HT1080 (cell line): ENCODE measurements around the gene GATD1. TPM values are rescaled to one million over a fixed set of nuclear protein-coding genes. Genes with fewer than 3 reads are reported as not detected.

Experiments used
- DNase-seq: peaks from one replicate; pipeline ENCODE4 v3.0.0-alpha.2; 2015; ENCODE audit warnings: low read depth
- polyA plus RNA-seq, 2 experiments: library from polyadenylated mRNA; depleted of rRNA; stranded (reverse); fragments of >200 nt; gene quantifications; 2 replicates each; pipeline ENCODE4 v1.2.3, GENCODE V29; 2015
- total RNA-seq: library from RNA; depleted of rRNA; stranded (reverse); fragments of >200 nt; shearing (Covaris generic); gene quantifications from 2 replicates; pipeline ENCODE4 v1.2.3, GENCODE V29; 2014; rRNA removed

GATD1 gene
- total RNA-seq: 19.6 and 27.6 TPM in 2 replicates
- polyA plus RNA-seq (2015; cell fraction: cytosol; rRNA removed): 21.0 and 47.6 TPM in 2 replicates
- 199 and 221 TPM in 2 replicates for polyA plus RNA-seq (2015; cell fraction: nucleus; rRNA removed)

DNA sequence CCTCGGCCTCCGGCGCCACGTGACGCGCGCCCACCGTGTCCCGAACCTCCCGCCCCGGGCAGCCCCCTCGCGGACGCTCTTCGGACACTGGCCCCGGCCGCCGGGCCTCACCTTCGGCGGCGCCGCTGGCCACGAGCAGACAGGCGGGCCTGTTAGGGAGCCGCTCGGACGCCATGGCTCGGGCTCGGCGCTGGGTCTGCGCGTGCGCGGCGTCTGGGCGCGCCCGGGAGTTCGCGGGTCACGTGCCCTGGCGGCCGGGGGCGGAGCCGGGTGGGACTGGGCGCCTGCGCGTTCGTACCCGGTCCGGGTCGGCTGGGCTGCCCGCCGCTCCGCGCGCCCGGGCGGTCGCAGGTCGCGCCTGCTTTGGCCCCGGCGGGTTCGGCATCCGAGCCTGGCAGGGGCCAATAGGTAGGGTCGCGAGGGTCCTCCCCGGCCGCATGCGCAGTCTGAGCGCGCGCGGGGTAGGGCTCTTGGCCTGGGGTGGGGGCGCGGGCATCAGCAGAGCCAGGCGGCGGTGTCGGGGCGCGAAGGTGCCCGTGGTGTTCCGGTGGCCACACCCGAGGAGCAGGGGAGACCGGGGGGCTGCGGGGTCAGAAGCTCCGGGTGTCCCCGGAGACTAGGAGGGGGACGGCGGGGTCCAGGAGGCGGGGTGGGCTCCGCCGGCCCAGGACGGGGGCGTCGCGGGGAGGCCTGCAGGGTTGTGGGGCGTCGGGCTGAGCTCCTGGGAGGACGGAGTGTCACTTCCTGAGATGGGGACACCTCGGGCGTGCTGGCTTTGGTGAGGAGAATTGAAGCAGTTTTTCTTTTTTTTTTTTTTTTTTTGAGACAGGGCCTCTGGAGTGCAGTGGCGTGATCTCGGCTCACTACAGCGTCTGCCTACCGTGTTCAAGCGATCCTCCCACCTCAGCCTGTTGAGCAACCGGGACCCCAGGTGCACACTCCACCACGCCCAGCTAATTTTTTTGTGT is at the start of gene GATD1:
TSS of gene GATD1 (minus strand) at position 200 of the 968 bp plus-strand sequence. CDS start at position 175, 25 bp downstream.
- peak; percentile 75 for DNase-seq

DNA sequence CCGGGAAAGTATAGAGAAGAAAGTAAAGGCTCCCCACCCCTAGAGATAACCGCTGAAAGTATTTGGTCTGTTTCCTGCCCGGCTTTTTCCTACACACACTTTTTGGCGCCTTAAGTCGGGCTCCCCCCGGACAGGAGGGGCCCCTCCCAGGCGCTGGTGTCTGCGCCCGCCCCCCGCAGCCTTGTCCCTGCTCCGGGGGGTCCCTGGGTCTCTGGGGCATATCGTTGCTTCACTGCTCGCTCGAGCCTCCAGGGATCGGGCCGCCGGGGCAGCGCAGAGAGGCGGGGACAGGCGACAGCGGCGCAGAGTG is 49.5 kb upstream of the GATD1 start:
- DNase-seq: no peak

DNA sequence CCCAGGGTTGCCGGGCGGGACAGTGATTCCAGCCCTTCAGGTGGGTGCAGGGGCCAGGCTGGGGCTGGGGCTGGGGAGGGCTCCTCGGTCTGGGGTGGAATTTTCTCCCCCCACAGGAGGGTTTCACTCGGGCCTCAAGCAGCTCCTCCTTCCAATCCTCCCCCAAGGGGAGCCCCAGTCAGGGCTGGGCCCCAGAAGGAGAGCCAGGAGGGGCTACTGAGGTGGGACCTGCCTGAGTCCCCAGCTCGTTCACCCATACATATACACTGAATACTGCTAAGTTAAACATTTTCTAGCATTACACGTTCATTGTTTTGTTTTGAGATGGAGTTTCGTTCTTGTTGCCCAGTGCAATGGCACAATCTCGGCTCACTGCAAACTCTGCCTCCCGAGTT is 48.9 kb upstream of the GATD1 start:
- no peak for DNase-seq

- no peak for DNase-seq
Measured at GRCh38 chr11:825366-826226, 48.3 kb upstream of the GATD1 start.

- DNase-seq: no peak
Measured at GRCh38 chr11:824942-825341, 47.7 kb upstream of the GATD1 start.

- DNase-seq: no peak
Measured at GRCh38 chr11:824292-824880, 47.1 kb upstream of the GATD1 start.

- DNase-seq: no peak
Measured at GRCh38 chr11:823441-824291, 46.4 kb upstream of the GATD1 start.

GRCh38 chr11:821512-822371 is 44.5 kb upstream of the GATD1 start:
- DNase-seq: no peak

DNA sequence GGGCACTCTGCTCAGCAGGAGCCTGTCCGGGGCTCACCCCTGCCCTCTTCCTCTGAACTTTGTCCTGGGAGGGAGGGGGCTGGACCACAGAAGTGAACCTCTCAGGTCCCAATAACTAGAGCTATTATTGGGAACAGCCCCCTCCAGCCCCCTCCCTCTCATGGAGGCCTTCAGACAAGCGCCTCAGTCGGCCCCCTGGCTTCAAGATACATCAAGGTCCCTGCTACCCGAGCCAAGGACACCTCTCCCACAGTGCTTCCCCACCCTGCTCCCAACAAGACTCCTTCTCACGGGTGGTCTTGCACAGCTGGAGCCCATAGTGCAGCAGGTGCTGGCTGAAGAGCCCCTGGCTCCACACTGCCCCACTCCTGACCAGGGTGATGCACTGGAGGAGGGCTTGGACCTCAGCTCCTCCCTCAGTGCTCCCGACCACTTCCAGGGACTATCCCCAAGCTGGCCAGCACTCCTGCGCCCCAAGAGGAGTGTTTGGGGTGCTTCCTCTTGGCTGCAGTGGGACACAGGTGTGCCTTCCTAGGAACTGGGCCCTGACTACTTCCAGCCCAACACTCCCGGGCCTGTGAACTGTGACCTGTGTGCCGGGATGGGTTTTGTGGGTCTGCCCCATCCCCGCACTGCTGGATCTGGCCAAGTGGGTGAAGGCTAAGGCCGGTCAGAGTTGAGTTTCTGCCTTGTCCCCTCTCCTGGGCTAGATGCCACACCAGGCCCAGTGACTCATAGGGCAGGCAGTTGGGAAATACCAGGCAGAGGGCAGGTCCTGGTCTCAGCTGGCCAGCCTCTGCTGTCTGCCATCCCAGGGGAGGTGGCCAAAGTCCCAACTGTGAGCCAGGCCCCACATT is 43.6 kb upstream of the GATD1 start:
- DNase-seq: peak; percentile 68

- DNase-seq: peak; percentile 85
Measured at GRCh38 chr11:819943-820649, 42.8 kb upstream of the GATD1 start.

GRCh38 chr11:819129-819931 is 42.0 kb upstream of the GATD1 start:
- DNase-seq: peak; percentile 74

DNA sequence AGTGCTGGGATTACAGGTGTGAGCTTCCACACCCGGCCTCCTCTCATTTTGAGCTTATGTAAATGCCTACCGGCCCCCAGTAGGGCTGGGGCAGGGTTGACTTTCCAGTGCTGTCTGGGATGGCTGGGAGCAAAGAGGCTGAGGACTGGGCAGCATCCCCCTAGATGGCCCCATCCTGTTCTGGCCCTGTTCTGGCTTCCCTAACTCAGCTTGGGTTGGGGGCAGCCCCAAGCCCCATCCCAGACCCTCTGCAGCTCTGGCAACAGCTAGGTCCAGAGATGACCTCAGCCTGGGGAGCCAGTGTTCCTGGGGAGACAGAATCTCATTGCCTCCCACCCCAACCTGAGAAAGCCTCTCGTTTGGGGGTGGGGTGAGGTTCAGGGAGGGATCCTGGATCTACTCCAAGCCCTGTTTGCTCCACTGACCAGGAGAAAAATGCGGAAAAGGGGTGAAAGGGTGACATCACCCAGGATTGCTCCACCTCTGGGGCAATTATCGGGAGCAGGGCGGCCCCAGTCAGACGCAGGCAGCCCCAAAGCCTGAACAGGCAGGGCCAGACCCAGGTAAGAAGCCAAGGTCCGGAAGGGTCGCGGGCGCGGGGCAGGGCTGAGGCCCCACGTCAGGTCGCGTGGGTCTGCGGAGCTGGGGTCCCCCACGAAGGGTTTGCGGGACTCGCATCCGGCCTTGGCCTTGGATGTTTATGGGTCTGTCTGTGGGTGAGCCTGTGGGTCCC is 41.3 kb upstream of the GATD1 start, which contains the start of gene PNPLA2:
TSS of gene PNPLA2 (plus strand) at position 519 of the 733 bp plus-strand sequence. CDS start 805 bp downstream, outside the sequence.
- DNase-seq: no peak

DNA sequence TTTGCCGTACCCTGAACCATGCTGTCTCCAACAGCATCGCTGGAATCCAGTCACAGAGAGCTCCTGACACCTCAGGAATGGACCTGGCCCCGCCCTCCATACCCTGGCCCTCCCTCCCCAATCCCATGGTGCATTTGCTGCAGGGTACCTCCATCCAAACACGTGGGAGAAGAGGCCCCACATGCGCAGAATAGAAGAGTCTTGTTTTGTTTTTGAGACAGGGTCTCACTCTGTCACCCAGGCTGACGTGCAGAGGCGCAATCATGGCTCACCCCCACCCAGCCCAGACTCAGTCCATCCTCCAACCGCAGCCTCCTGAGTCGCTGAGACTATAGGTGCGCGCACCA is 39.1 kb upstream of the GATD1 start:
- no peak for DNase-seq

GRCh38 chr11:815675-816432 is 38.6 kb upstream of the GATD1 start:
- no peak for DNase-seq

DNA sequence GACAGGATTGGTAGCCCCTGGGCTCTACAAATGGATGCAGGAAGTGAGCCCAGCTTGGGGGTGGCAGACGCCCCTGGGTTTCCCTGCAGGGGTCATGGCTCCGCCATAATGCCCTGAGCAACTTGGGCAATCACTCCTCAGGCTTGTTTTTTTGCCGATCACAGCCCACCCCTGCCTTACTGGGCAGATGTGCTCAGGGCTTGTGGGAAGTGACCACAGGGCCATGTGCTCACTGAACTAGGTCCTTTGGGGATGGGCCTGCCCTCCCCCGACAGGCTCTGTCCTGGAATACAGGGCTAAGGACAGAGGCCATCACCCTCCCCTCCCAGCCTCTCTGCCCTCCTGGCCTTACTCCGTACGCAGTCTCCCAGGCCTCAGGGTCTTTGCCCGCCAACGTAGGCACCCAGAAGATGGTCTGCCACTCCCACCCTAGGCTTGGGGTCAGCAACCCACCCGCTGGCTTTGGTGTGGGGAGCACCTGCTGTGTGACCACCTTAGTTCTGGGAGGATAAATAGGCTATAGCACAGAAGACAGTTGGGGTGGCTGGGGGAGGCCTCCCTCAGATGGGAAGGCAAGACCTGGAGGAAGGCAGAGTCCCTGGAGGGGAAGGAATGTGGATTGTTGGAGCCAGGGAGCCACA is 36.3 kb upstream of the GATD1 start:
- DNase-seq: no peak
